Activated CD8-positive, alpha-beta memory T cell treated with anti-CD3 and anti-CD28 coated beads, Interleukin-2, amount 50 U/mL, for 24 hours (primary cell): ENCODE results near the gene CCR2.
"Not testable (repeated sequence)": the region's sequence is repeated elsewhere in the genome, so short reads cannot be mapped to it uniquely, and the experiment has no call there.

Experiments used
- DNase-seq: peaks from one replicate; pipeline ENCODE4 v3.0.0-alpha.2; 2020; ENCODE audit errors: extremely low read depth

Gene CCR2

DNA sequence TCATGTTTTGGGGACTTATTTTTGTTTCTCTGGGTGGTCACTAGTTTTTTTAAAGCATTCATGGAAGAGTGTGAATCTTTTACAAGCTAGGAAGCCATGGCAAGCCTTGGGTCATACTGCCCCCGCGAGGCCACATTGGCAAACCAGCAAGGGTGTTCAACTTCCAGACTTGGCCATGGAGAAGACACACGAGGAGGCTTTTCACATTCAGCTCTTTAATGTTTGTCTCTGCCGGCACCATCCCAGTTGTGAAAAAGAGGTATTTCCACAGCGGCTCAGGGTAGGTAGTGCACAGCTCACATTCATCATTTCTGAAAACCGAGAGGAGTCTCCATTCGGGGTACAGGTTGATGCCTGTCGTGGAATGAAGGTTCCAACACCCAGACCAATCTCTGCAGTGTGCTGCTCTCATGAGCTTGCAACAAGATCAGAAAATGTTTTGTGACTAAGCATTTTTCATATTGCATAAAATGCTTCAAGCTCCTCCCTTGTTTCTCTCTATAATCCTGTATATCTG is 24.6 kb downstream of the CCR2 start:
- DNase-seq, result no peak

DNA sequence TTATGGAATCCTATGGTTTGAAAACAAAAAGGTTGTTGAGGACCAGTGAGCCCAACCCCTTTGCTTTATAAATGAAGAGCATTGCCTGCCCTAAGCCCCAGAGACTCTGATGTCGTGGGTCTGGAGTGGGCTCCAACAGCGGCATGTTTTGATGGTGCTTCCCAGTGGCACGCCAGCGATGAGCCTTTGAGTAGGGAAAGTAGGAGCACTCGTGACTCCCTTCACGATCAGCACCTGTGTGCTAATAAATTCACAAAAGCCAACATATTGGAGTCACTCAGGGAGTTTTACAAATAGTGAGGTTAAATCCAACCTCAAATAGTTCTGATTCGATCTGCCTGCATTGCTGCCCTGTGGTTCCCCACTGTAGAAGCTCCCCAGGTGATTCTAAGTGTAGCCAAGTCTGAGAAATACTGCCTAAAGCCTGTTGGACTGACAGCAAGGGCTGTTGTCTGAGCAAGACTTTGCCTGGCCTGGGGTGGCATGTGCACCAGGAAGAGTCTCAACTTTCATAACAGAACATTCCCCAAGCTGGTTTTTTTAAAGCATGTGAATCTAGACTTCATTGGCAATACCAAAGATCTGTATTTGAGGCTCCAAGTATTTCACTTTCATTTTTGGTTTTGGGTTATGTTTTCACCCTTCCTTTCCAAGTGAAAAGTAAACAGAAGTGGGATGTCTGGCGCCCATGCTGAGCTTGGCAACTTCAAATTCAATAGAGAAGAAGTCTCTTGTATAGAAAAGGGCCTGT is 26.7 kb downstream of the CCR2 start:
- no peak for DNase-seq

DNA sequence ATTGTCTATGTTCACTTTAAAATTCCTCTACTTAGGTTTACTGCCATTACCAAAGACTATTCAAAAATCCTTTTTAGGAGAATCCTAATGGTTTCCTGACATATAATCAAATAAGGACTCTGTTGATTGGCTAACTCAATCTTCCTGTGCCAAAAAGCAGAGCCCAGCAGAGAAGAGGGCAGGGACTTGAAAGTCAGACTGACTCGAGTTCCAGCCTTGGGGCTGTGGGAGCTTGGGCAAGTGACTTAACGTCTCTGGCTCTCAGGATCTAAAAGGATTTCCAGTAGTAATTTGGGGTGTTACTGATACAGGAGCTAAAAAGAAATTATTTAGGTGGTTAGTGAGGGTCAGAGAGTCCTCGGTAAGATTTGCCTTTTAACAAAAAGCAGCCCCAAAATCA is 27.7 kb downstream of the CCR2 start:
- no peak for DNase-seq

DNA sequence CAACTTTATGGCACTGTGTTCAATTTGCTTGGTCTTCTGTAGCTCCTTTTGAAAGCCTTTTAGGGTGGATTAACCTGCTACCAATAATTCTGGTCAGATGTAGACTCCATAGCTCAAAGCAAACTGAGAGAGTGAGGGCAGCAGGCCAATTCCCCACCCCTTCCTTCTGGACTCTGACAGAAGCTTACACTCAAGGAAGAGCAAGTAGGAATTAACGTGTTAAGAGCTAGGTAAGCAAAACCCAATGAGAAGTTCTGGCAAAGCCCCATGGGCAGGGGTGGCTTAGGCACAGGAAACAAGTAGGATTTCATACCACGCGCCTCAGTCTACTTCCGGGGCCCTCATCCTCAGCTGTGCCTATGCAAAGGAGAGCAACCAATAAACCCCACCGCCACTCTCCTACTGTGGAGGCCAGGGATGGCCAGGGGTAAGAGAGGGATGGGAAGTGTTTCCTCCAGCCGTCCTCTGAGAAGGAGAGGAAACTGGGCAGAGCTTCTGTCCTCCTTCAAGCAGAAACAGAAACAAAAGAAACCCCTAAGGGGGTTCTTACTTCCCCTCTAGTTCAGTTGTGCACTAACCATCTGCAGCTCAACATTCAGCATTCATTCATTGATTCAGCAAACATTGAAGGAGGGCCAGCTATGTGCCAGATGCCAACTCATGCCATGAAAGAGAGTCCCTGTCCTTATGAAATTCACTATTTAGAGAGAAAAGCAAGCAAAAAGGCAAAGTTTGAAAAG is 29.5 kb downstream of the CCR2 start:
- no peak for DNase-seq

DNA sequence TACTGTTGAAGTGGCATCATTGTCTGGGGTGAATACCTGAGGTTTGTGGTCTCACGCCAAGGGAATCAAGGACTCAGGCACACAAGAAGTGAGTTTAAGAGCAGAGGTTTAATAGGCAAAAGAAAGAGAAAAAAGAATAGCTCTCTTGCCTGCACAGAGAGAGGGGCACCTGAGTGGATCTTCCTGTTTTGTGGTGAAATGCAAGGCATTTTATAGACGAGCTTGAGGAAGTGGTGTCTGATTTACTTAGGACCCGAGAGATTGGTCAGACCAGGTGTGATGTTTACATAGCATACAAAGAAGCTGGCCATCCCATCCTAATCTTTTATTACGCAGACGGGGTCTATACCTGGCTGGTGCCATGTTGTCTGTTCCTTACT is 30.0 kb downstream of the CCR2 start:
- no peak for DNase-seq

DNA sequence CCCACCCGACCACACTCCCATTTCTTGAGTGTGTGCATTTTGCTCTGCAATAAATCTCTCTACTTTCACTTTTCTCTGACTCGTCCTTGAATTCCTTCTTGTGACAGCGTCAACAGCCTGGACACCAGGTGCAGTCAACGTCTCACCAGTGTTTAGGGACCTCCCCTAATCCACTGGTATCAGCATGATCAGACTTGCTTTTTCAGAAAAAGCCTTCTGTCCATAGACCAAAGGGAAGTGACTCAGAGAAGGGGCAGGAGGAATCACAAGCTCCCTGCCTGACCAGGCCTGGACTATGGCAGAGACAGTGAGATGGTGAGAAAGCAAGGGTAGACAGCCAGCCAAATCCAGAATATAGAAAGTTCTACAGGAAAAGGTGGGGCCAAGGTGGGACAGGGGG is 32.3 kb downstream of the CCR2 start:
- DNase-seq, result no peak

DNA sequence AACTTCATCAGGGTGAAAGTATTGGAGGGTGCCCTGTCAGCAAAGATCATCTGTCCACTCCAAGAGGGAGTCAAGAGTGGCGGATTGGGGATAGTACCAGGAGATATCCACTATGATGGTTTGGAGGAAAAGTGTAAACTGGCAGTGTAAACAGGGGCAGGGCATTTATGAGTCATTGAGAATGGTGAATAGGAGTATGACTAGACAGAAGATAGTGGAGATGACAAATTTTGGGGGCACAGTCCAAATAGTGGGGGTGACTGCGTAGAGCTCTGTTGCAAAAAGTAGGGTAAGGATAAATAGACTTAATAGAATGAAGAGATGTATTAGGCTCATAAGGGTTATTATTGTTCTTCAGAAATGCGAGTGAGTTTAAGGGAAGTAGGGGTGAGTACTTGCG is 34.9 kb downstream of the CCR2 start:
- not testable (repeated sequence) for DNase-seq

DNA sequence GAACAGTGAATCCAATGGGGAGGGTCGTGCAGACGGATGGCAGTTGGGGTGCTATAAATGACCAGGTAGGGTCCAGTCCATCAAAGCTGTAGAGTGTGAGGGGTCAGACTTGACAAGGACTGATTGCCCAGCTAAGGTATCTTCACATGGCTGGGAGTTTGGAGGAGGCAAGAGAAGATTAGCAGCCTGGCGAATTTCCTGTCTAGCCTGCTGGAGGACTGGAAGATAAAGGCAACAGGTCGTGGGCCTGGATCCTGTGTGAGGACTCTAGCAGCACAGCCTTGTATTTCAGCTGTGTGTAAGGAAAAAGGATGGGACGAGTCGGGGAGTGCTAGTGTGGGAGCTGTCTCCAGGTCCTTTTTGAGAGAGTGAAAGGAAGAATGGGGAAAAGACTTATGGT is 35.4 kb downstream of the CCR2 start:
- no peak for DNase-seq

DNA sequence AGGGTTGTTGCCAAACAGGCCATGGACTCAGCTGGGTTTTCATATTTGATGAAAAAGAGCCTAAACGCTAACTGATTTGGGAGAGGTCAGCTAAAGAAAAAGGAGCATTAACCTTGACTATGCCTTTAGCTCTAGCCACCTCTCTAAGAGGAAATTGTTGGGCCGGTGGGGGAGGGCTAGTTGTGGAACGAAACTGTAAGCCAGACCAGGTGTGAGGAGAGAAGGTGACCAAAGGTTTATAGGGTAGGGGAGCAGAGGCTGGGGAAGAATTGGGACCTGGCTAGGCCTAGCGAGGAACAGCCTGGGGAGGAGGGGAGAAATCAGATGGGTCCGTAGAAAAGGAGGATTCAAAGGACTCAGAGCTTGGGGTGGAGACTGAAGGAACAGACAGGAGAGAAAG is 37.6 kb downstream of the CCR2 start:
- DNase-seq, result not testable (repeated sequence)

DNA sequence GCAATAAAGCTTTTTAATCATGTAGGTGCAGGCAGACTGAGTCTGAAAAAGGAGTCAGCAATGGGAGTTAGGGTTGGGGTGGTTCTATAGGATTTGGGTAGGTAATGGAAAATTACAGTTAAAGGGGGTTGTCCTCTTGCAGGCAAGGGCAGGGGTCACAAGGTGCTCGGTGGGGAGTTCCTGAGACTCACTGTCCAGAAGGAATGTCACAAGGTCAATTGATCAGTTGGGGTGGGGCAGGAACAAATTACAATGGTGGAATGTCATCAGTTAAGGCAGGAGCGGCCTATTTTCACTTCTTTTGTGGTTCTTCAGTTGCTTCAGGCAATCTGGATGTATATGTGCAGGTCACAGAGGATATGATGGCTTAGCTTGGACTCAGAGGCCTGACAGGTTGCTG is 39.1 kb downstream of the CCR2 start:
- no peak for DNase-seq

DNA sequence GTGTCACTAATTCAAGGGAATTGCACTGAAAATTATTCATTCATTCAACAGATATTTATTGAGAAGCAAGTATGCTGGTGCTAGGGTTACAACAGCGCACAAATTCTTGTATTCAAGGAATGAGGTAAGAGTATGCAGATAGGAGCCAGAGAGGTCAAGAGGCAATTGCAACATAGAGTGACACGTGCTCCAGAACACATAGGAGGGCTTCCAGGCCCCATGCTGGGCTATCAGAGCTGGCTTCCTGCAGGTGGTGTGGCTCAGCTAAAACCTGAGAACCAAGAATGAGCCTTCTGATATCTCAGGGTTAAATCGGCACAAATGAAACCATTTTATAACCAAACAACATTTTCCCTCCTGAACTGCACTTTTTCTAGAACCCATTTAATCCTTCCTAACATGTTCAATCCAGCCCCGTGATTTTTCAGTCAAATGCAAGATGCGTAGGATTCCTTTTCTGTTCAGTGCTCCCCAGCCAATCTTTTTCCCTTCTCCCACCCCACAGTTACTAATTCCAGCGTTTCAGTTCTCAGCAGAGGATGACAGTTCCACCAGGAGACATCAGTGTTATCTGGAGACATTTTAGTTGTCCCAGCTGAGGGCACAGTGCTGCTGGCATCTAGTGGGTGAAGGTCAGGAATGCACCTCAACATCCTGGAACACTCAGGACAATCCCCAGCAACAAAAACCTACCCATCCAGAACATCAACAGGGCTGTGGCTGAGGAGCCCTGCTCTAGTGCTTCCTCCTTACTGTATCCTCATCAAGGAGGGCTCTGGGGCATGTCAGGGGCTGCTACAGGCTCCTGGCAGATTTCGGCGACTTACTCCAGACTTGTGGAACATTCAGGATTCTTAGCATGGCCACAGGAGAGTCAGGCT is 39.9 kb downstream of the CCR2 start:
- no peak for DNase-seq

DNA sequence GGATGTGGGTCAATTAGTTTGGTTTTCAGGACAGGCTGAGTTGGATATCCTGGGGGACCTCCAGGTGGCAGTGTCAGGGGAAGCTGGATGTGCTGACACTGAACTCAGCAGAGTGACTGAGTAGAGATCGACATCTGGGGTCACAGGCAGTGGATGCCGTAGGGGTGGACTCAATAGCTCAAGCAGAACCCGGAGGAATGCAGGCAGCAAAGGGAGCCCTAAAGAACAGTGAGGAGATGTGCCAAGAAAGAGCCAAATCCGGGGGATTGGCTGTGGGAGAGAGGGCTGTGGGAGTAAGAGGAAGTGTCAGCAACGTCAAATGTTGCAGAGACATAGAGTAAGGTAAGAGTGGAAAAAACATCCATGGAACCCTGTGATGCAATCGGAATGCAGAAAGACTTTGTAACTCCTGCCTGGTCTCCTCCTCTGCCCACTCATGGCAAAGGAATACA is 41.3 kb downstream of the CCR2 start:
- DNase-seq, result no peak

DNA sequence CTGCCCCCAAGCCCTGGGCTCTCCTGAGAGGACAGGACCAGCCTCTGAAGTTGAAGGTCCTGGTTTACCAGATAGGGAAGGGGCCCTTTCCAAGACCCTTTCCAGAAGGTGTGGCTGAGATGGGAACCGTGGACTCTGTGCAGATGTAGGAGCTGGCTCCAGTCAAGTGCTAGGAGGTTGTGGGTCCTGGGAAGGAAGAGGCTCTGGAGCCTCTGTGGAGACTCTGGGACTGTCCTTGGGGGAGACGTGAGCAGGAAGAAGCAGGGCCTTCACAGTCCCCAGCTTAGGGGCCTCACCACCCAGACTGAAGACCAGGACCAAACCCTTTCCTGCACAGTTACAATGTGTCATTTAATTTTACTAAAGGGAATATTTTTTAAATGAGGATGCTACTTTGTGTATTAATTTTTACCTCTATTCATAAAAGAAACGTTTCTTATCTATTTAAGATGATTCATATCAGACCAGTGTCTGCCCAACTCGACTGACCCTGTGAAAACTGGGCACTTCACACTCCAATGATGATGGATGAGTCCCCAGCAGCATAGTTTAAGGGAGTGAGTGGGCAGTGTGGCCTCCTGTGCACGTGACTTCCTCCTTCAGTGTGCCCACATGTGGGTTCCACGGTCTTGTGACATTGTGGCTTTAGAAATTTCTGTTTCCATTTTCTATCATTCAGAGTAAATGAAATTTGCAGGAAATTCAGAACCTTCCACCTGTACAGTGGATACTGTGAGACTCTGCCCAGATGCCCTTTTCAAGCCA is 42.0 kb downstream of the CCR2 start:
- DNase-seq, result no peak

DNA sequence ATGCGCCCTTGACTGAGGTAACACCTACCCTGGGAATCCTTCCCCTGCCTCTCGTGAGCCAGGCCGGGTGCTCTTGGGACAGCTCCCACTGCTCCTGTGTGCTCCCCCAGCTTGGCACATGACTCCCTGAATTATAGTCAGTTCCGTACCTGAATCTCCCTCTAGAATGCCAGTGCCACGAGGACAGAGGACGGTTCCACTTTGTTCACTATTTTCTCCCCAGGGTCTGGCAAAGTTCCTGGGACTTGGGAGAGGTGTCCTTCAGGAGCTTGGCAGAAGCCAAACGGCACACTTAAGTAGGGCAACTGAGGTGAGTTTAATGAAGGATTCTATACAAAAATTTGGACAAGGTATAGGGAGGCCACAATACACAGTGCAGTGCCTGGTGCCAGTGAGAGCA is 43.2 kb downstream of the CCR2 start:
- DNase-seq, result no peak

DNA sequence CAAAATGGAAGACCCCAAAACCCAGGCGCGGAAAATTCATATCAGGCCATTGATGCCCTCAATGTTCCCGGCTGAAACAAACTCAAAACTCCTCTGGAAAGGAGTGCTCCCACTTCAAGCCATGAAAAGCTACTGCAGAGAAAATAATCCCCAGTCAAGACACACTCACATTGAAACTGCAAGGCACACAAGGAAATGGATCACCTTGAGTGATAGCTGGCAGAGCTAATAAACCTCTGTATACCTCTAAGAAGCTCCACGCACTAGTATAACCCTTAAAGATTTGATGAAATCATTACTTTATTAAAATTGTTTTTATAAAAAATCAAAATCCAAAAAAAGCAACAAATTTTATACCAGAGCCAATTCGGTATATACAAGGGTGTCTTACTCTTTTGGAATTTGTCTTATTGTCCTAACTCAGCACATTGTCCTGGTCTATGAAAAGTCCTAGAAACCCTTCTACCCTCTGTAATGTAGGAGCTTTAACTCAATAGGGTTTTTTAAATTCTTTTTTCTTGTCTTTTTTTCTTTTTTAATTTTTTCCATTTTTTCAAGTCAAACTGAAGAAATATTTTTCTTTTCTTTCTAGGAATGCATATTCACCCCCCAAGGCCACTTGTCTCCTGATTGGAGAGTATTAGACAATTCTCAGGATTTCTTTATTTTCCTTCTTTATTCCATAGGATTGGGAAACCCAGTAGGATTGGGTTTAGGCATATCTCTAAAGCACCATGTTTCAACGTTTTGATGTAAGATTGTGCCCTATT is 44.5 kb downstream of the CCR2 start:
- no peak for DNase-seq

DNA sequence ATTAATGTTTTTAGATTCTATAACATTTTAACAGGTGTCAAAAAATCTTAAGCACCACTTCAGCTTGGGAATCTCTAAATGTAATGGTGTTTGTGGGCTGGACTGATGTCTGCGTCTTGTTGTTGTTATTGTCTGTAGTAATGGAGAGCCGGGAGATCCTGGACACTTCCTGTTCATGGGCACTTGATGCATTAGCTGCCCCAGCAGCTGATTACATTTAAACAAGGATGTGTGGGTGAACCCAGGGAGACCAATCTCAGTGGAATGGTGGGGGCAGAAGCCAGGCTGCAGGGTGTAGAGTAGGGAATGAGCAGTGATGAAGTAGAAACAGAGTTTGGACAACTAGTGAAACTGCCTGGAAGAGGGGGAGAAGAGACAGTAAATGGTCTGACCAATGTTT is 45.2 kb downstream of the CCR2 start:
- DNase-seq, result no peak

DNA sequence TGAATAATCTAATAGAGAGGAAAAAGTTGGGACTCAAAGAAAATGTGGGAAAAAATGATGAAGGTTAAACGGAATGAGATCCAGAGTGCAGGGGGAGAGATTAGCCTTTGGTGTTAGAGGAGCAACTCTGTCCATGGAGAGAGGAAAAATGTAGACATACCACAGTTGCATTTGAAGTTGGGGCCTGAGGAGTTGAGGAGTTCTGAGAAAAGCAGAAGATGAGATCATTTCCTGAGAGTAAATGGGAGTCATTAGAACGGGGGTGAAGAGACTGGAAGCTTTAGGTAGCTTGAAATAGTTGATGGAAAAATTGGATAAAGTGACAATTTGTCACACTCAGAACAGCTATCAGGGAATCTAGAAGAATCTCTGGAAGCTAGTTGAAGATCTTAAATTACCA is 45.6 kb downstream of the CCR2 start:
- DNase-seq, result no peak

DNA sequence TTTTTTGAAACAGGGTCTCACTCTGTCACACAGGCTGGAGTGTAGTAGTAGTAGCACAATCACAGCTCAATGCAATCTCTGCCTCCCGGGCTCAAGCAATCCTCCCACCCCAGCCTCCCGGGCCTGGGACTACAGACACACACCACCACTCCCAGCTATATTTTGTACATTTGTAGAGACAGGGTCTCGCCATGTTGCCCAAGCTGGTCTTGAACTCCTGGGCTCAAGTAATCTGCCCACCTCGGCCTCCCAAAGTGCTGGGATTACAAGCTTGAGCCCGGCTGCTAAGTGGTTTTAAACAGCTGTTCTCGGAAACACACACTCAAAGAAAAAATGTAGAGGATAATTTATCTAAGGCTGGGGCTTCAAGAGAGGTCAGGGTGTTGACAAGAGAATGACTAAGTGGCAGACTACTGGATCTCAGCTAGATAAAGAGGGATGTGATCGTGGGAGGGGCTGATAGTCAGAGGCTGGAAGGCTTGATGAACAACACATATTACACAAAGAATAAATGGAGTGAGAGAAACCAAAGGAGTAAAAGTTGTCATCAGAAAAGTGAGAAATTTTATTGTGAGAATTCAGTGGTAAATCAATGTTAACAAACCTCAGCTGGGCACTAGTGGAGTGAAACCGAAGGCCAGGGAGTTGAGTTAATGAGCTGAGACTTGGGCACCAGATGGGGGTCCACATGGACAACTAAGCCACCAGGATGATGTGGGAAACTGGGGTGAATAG is 46.3 kb downstream of the CCR2 start:
- no peak for DNase-seq

DNA sequence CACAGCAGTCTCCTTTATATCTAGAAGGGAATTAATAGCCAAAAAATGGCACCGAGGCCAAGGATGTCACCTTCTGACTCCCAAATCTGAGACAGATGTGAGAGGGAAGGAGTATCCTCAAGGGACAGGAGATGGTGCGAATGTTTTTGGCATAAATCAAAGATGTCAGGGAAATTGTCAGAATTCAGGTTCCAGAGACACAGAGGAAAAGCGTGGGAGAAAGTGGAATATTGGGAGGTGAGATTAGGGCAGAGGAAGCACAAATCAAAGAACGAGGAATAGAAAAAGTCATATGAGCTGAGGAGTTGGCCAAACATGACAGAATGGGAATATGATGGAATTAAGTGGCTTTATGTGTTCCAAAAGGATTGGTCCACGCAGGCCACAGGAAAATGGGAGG is 46.9 kb downstream of the CCR2 start:
- no peak for DNase-seq

DNA sequence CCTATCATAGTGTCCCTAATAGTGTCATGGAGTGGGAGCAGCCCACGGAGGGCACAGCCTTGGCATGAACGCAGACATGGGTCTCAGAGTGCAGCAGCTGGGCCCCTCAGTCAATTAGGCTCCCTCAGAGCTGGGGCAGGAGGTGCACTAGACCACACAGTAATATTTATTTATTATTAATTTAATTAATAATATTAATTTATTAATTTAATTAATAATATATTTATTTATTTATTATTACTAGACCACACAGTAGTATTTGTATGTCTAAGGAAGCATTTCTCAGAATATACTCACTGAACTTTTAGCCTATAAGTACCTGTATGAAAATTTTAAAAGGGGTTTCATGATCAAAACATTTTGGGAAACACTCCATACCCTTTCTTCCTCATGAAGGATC is 47.7 kb downstream of the CCR2 start:
- no peak for DNase-seq
